MM.1S (cell line): ENCODE results near the gene APOO.

ENCODE experiments used
- DNase-seq: peaks from one replicate; pipeline ENCODE4 v3.0.0-alpha.2; 2015
- H2AFZ ChIP-seq: fragments of 300-600 bp; sonication (generic); 2 replicates; pipeline ENCODE4 v1.6.0; 2016; ENCODE audit warnings: antibody characterized with exemption, low read length
- H3F3A ChIP-seq: fragments of 300-600 bp; sonication (generic); 2 replicates; pipeline ENCODE4 v1.6.1; 2016; ENCODE audit warnings: mild to moderate bottlenecking, antibody characterized with exemption, low read length, moderate library complexity, mixed read lengths; ENCODE audit not compliant: insufficient read depth
- H3K27ac ChIP-seq: fragments of 300-600 bp; sonication (generic); 2 replicates; pipeline ENCODE4 v1.5.1; 2016; ENCODE audit warnings: mild to moderate bottlenecking, low read length
- H3K27me3 ChIP-seq: fragments of 300-600 bp; sonication (generic); replicated peaks from 2 replicates; pipeline ENCODE4 v1.6.0; 2016; ENCODE audit warnings: low read length; ENCODE audit not compliant: insufficient read depth
- H3K36me3 ChIP-seq: fragments of 300-600 bp; sonication (generic); replicated peaks from 2 replicates; pipeline ENCODE4 v1.6.1; 2016; ENCODE audit warnings: mild to moderate bottlenecking, low read length, mixed read lengths; ENCODE audit not compliant: insufficient read depth
- H3K4me1 ChIP-seq: fragments of 300-600 bp; sonication (generic); 2 replicates; pipeline ENCODE4 v1.6.1; 2016; ENCODE audit warnings: low read length, mixed read lengths
- H3K4me2 ChIP-seq: fragments of 300-600 bp; sonication (generic); 2 replicates; pipeline ENCODE4 v1.6.0; 2016; ENCODE audit warnings: low read depth, low read length
- H3K4me3 ChIP-seq: fragments of 300-600 bp; sonication (generic); 2 replicates; pipeline ENCODE4 v1.5.1; 2016; ENCODE audit warnings: low read length, mixed read lengths
- H3K79me2 ChIP-seq: fragments of 300-600 bp; sonication (generic); 2 replicates; pipeline ENCODE4 v1.6.1; 2016; ENCODE audit warnings: mixed run types, low read length, mixed read lengths
- H3K9ac ChIP-seq: fragments of 300-600 bp; sonication (generic); 2 replicates; pipeline ENCODE4 v1.6.1; 2016; ENCODE audit warnings: low read length, mixed read lengths
- H3K9me2 ChIP-seq: fragments of 300-600 bp; sonication (generic); replicated peaks from 2 replicates; pipeline ENCODE4 v1.6.1; 2016; ENCODE audit warnings: mild to moderate bottlenecking, low read length, mixed read lengths; ENCODE audit not compliant: insufficient read depth
- H3K9me3 ChIP-seq: fragments of 300-600 bp; sonication (generic); replicated peaks from 2 replicates; pipeline ENCODE4 v1.6.1; 2016; ENCODE audit warnings: mild to moderate bottlenecking, low read length, mixed read lengths; ENCODE audit not compliant: insufficient read depth
- H4K20me1 ChIP-seq: fragments of 300-600 bp; sonication (generic); 2 replicates; pipeline ENCODE4 v1.6.1; 2016; ENCODE audit warnings: mild to moderate bottlenecking, low read length, moderate library complexity, mixed read lengths; ENCODE audit not compliant: insufficient read depth
- CTCF ChIP-seq: fragments of 300-600 bp; sonication (generic); IDR thresholded peaks from 2 replicates; pipeline ENCODE4 v1.5.1; 2016; ENCODE audit warnings: antibody characterized with exemption, low read length, mixed read lengths
- EZH2 ChIP-seq: fragments of 300-600 bp; sonication (generic); optimal IDR thresholded peaks from 2 replicates; pipeline ENCODE3; 2017; ENCODE audit warnings: low read depth, mild to moderate bottlenecking, antibody characterized with exemption, low read length, mixed read lengths
- EZH2phosphoT487 ChIP-seq: fragments of 300-600 bp; sonication (generic); IDR thresholded peaks from 2 replicates; pipeline ENCODE4 v1.6.1; 2018; ENCODE audit warnings: antibody characterized with exemption, low read length

APOO gene

GRCh38 chrX:23802431-23802830 is 105.3 kb downstream of the APOO start:
- no peaks in the 10 kb centered on the region for H3K9me3 ChIP-seq
- H2AFZ ChIP-seq, result no peak overlapping the region
- H3F3A ChIP-seq, result no peaks in the 10 kb centered on the region
- H4K20me1 ChIP-seq, result no peaks in the 10 kb centered on the region
- no peak overlapping the region for H3K9ac ChIP-seq
- no peaks in the 10 kb centered on the region for H3K9me2 ChIP-seq
- TF ChIP-seq EZH2 (no peak), EZH2phosphoT487 (no peak), CTCF (no peak)
- H3K4me2 ChIP-seq, result no peak overlapping the region
- no peaks in the 10 kb centered on the region for H3K79me2 ChIP-seq
- H3K4me1 ChIP-seq, result 0 out of 2 replicates have a peak, but pooled peaks cover 5% of the 10 kb centered on the region
- H3K4me3 ChIP-seq, result no peak overlapping the region
- peak; percentile 46 for DNase-seq
- H3K27me3 ChIP-seq, result no peaks in the 10 kb centered on the region
- no peaks in the 10 kb centered on the region for H3K36me3 ChIP-seq
- H3K27ac ChIP-seq, result no peak overlapping the region

- no peak for DNase-seq
- no peak overlapping the region for H3K4me3 ChIP-seq
These were observed 108.2 kb downstream of the APOO start for GRCh38 chrX:23799469-23800065.

GRCh38 chrX:23797371-23798128 is 110.2 kb downstream of the APOO start:
- no peak for DNase-seq
- Histone ChIP-seq H3K4me3 (no peak overlapping the region), H4K20me1 (no peaks in the 10 kb centered on the region), H3K9me2 (no peaks in the 10 kb centered on the region), H2AFZ (no peak overlapping the region), H3F3A (no peaks in the 10 kb centered on the region), H3K9ac (no peak overlapping the region), H3K79me2 (no peaks in the 10 kb centered on the region), H3K4me2 (no peak overlapping the region), H3K27ac (no peak overlapping the region), H3K9me3 (no peaks in the 10 kb centered on the region), H3K36me3 (no peaks in the 10 kb centered on the region), H3K27me3 (no peaks in the 10 kb centered on the region), H3K4me1 (0 out of 2 replicates have a peak, but pooled peaks cover 4% of the 10 kb centered on the region)
- TF ChIP-seq EZH2 (no peak), CTCF (no peak), EZH2phosphoT487 (no peak)

More at GRCh38 chrX:23799469-23800065, 108.2 kb downstream of the APOO start:
- no peaks in the 10 kb centered on the region for H3K9me2 ChIP-seq
- H3K79me2 ChIP-seq, result no peaks in the 10 kb centered on the region
- no peaks in the 10 kb centered on the region for H3K36me3 ChIP-seq
- H3K4me1 ChIP-seq, result 0 out of 2 replicates have a peak, but pooled peaks cover 5% of the 10 kb centered on the region
- no peak overlapping the region for H3K4me2 ChIP-seq
- H3K27me3 ChIP-seq, result no peaks in the 10 kb centered on the region
- no peak overlapping the region for H2AFZ ChIP-seq
- no peaks in the 10 kb centered on the region for H3F3A ChIP-seq
- H3K9ac ChIP-seq, result no peak overlapping the region
- TF ChIP-seq EZH2phosphoT487 (no peak), CTCF (no peak), EZH2 (no peak)
- H3K9me3 ChIP-seq, result no peaks in the 10 kb centered on the region
- H4K20me1 ChIP-seq, result no peaks in the 10 kb centered on the region
- H3K27ac ChIP-seq, result no peak overlapping the region
